Mucosa of descending colon (tissue), 3 donors: ENCODE measurements around the gene C22orf31. TPM values are rescaled to one million over a fixed set of nuclear protein-coding genes. Genes with fewer than 3 reads are reported as not detected.

ENCODE experiments used
- ATAC-seq: fragments of 200-7000 bp; cut with Tn5 transposase; one replicate; pipeline ENCODE4 v1.9.1; 2020; ENCODE audit warnings: mild to moderate bottlenecking, moderate library complexity
- DNase-seq, 3 donors: peaks; one replicate each; pipeline ENCODE4 v3.0.0-alpha.2; 2020
- H3K36me3 ChIP-seq: fragments of 200-600 bp; one replicate; pipeline ENCODE4 v1.8.0; 2021; ENCODE audit warnings: low read depth, mild to moderate bottlenecking
- H3K4me1 ChIP-seq: fragments of 200-600 bp; one replicate; pipeline ENCODE4 v1.8.0; 2021; ENCODE audit warnings: low read depth, mild to moderate bottlenecking
- H3K4me3 ChIP-seq: fragments of 200-600 bp; one replicate; pipeline ENCODE4 v1.8.0; 2021; ENCODE audit warnings: mild to moderate bottlenecking
- H3K9me3 ChIP-seq: fragments of 200-600 bp; one replicate; pipeline ENCODE4 v1.8.0; 2021; ENCODE audit warnings: mild to moderate bottlenecking
- intact Hi-C, 2 donors: fragments of 100-400 bp; cut with DNase I in 1 of 2; cut with micrococcal nuclease in 1 of 2; formaldehyde crosslinking; loops; one replicate each; pipeline versions ENCODE4 v1.11.0 to v1.11.1; 2022; cut with DNase I, micrococcal nuclease
- total RNA-seq, 3 donors: library from RNA; stranded (reverse); fragmentation: NEBNext Ultra II Directional in 2 of 3; extraction: Animal tissue kit (Norgen Biotek cat#: 25700) in 2 of 3; gene quantifications; one replicate each; pipeline versions ENCODE4 v1.2.1 to v1.2.4, GENCODE V29; 2021 to 2023
- TF ChIP-seq, protein P1 (sequence below): fragments of 200-600 bp; IDR thresholded peaks from one replicate; pipeline ENCODE4 v1.8.0; 2022; ENCODE audit warnings: antibody characterized with exemption, mild to moderate bottlenecking
- donor health status: DM: no; HTN: no; CAD: no; lungs with moderate emphysema.
- donor health status: DM: no; HTN: no; CAD: no.
- donor health status: DM: no; HTN: yes; CAD: no.

The C22orf31 gene
- total RNA-seq, 3 donors from 2014 or later, result 0.41 TPM; not detected in 2

DNA sequence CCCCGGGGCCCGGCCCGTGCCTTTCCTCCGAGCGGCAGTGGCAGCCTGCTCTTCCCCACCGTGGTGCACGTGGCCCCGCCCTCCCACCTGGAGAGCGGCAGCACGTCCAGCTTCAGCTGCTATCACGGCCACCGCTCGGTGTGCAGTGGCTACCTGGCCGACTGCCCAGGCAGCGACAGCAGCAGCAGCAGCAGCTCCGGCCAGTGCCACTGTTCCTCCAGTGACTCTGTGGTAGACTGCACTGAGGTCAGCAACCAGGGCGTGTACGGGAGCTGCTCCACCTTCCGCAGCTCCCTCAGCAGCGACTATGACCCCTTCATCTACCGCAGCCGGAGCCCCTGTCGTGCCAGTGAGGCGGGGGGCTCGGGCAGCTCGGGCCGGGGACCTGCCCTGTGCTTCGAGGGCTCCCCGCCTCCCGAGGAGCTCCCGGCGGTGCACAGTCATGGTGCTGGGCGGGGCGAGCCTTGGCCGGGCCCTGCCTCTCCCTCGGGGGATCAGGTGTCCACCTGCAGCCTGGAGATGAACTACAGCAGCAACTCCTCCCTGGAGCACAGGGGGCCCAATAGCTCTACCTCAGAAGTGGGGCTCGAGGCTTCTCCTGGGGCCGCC, 11.9 kb downstream of the C22orf31 start:
- DNase-seq (no peak), ATAC-seq (no peak)
- Histone ChIP-seq H3K36me3 (no peaks in the 10 kb centered on the region), H3K9me3 (no peaks in the 10 kb centered on the region), H3K4me3 (no peak overlapping the region), H3K4me1 (no peaks in the 10 kb centered on the region)
- TF ChIP-seq, protein P1, sequence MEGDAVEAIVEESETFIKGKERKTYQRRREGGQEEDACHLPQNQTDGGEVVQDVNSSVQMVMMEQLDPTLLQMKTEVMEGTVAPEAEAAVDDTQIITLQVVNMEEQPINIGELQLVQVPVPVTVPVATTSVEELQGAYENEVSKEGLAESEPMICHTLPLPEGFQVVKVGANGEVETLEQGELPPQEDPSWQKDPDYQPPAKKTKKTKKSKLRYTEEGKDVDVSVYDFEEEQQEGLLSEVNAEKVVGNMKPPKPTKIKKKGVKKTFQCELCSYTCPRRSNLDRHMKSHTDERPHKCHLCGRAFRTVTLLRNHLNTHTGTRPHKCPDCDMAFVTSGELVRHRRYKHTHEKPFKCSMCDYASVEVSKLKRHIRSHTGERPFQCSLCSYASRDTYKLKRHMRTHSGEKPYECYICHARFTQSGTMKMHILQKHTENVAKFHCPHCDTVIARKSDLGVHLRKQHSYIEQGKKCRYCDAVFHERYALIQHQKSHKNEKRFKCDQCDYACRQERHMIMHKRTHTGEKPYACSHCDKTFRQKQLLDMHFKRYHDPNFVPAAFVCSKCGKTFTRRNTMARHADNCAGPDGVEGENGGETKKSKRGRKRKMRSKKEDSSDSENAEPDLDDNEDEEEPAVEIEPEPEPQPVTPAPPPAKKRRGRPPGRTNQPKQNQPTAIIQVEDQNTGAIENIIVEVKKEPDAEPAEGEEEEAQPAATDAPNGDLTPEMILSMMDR, result no peak
- intact Hi-C loops, result no loop called here

DNA sequence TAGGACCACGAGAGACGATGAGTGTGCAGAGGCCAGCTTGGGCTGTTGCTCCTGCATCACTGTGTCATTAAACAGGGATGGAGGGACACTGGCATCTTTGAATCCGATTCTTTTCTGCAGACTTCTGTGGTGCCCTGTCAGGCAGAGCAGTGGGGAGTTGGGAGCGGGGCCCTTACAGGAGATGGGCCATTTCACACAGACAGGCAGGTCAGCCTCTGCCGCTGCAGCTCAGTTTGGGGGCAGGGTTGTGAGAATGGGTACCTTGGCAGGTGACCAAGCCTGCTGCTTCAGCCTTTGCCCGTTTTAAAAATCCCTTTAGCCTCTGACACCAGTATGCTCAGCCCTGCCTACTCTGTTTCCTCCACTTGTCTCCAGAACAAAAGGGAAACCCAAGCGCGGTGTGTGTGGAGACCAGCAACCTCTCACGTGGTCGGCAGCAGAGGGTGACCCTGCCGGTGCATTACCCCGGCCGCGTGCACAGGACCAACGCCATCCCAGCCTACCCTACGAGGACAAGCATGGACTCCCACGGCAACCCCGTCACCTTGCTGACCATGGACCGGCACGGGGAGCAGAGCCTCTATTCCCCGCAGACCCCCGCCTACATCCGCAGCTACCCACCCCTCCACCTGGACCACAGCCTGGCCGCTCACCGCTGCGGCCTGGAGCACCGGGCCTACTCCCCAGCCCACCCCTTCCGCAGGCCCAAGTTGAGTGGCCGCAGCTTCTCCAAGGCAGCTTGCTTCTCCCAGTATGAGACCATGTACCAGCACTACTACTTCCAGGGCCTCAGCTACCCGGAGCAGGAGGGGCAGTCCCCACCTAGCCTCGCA, 12.6 kb downstream of the C22orf31 start:
- DNase-seq (no peak), ATAC-seq (no peak)
- Histone ChIP-seq H3K4me1 (no peaks in the 10 kb centered on the region), H3K4me3 (no peak overlapping the region), H3K36me3 (no peaks in the 10 kb centered on the region), H3K9me3 (no peaks in the 10 kb centered on the region)
- TF ChIP-seq, protein P1, result no peak
- intact Hi-C loops, result no loop called here

DNA sequence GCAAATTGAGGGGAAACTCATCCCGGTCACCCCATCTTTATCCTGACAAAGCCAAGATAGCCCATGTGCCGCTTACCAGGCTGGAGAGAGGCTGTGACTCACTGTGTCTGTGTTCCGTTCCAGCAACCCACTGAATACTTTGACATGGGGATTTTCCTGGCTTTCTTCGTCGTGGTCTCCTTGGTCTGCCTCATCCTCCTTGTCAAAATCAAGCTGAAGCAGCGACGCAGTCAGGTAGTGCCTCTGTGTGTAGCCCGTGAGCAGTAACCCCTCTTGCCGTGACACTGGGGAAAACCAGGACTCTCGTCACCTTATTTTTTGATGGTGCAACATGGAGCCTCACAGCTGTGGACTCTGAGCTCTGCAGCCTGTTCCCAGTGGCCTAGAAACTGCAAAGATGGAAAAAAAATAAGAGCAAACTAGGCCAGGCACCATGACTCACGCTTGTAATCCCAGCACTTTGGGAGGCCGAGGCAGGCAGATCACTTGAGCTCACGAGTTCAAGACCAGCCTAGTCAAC, 16.9 kb downstream of the C22orf31 start:
- intact Hi-C loops, result loop anchor here in 1 of 2 donors (5.0 kb wide), 1 partner anchor 187 kb away; no protein-coding TSS in a partner anchor
- no peak for ATAC-seq
- no peaks in the 10 kb centered on the region for H3K9me3 ChIP-seq
- no peak overlapping the region for H3K4me3 ChIP-seq
- H3K36me3 ChIP-seq, result no peaks in the 10 kb centered on the region
- H3K4me1 ChIP-seq, result peaks cover 8% of the 10 kb centered on the region
- TF ChIP-seq, protein P1, result no peak
- no peak for DNase-seq

DNA sequence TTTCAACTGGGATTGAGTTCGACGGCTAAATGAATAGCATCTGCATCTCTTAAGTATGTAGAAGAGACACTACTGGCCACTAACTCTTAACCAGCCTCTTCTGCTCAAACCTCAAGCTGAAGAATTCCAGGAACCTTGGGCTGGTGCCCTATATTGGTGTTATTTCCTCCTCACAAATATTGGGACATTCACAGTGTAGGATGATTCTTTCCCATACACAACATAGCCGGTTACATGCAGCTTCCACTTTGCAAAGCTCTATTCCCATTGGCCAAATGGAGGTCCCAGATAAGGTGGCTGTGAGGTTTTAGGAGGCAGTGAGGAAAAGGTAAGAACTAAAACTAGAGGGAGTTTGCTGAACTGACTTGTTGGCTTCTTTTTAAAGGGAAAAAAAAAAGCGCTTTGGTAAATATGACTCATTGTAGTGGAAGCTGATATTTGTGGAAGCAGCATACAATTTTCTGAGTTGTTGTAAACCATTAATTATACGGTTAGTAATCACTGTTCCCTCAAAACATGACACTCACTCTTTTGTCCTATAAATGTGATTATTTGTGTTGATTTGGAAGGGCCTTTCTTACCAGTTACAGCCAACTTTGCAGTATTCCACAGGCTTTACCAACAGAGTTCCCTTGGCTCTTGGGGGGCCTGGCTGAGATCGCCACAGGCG, 17.6 kb downstream of the C22orf31 start:
- ATAC-seq, result no peak
- H3K36me3 ChIP-seq, result no peaks in the 10 kb centered on the region
- intact Hi-C loops, result loop anchor here in 1 of 2 donors (5.0 kb wide), 1 partner anchor 187 kb away; no protein-coding TSS in a partner anchor

DNA sequence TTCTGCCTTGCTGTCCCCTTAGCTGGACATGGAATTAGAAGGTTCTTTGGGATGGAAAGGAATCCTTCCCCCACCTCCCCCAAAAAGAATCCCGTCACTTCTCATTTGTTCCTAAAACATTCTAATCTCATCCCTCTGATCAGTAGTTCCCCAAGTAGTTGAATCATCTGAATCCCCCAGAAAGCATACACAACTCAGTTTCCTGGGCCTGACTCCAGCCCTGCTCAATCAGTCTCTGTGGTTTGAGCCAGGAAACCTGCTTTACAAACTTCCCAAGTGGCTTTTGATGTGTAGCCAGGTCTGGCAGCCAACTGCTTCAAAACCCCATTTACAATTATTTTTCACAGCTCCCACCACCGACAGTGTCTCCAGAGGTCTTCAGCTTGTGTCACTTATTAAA, 20.2 kb downstream of the C22orf31 start:
- TF ChIP-seq, protein P1, result no peak
- DNase-seq (no peak), ATAC-seq (no peak)
- intact Hi-C loops, result loop anchor here in 1 of 2 donors (5.0 kb wide), 1 partner anchor 184 kb away; no protein-coding TSS in a partner anchor
- H3K9me3 ChIP-seq, result no peaks in the 10 kb centered on the region
- no peak overlapping the region for H3K4me3 ChIP-seq
- H3K4me1 ChIP-seq, result peaks cover 17% of the 10 kb centered on the region
- no peaks in the 10 kb centered on the region for H3K36me3 ChIP-seq

More for the DNA sequence above, 17.6 kb downstream of the C22orf31 start:
- Histone ChIP-seq H3K4me1 (peaks cover 8% of the 10 kb centered on the region), H3K9me3 (no peaks in the 10 kb centered on the region), H3K4me3 (no peak overlapping the region)
- no peak for DNase-seq
- TF ChIP-seq, protein P1, result no peak
